Neural progenitor cell (in vitro differentiated cells): Measurements from ENCODE around the gene MAP2K5.

Experiments used
- CTCF ChIP-seq: fragments of 200-600 bp; sonication (generic); IDR thresholded peaks from 2 replicates; pipeline ENCODE4 v1.5.1; 2017; ENCODE audit warnings: antibody characterized with exemption, mild to moderate bottlenecking
- EZH2phosphoT487 ChIP-seq: fragments of 200-600 bp; sonication (generic); IDR thresholded peaks from 2 replicates; pipeline ENCODE4 v1.6.1; 2017; ENCODE audit warnings: antibody characterized with exemption

- TF ChIP-seq CTCF: no peak
- no peak for TF ChIP-seq EZH2phosphoT487
Observed at GRCh38 chr15:67777071-67777470, 234.6 kb downstream of the MAP2K5 start.
